GM21390 (cell line): ENCODE data around the gene HELZ2.

ENCODE experiments used
- ATAC-seq: cut with Tn5 transposase; IDR thresholded peaks from one replicate; pipeline ENCODE4 v1.9.1; 2021; ENCODE audit not compliant: unreplicated experiment

Gene HELZ2

GRCh38 chr20:63553251-63553932 lies 20.6 kb downstream of the HELZ2 start:
- ATAC-seq, result no peak

- no peak for ATAC-seq
These were observed 21.4 kb downstream of the HELZ2 start for GRCh38 chr20:63552481-63553249.

GRCh38 chr20:63551068-63551467 lies 23.0 kb downstream of the HELZ2 start:
- ATAC-seq, result no peak

GRCh38 chr20:63549679-63550282 lies 24.3 kb downstream of the HELZ2 start:
- ATAC-seq, result no peak

- ATAC-seq, result no peak
These were observed 25.0 kb downstream of the HELZ2 start for GRCh38 chr20:63549019-63549418.

GRCh38 chr20:63548542-63548941 lies 25.5 kb downstream of the HELZ2 start:
- ATAC-seq, result no peak

GRCh38 chr20:63547725-63548480 lies 26.1 kb downstream of the HELZ2 start, which contains the start of gene SRMS:
TSS of gene SRMS (minus strand) at chr20:63547749. CDS start at chr20:63547463, 286 bp downstream.
- ATAC-seq, result no peak

- no peak for ATAC-seq
These were observed 26.9 kb downstream of the HELZ2 start for GRCh38 chr20:63546956-63547724.

GRCh38 chr20:63546256-63546955 lies 27.6 kb downstream of the HELZ2 start:
- ATAC-seq, result no peak

- ATAC-seq, result no peak
These were observed 28.2 kb downstream of the HELZ2 start for GRCh38 chr20:63545814-63546213.

- no peak for ATAC-seq
These were observed 29.0 kb downstream of the HELZ2 start for GRCh38 chr20:63544958-63545516.

- no peak for ATAC-seq
These were observed 29.6 kb downstream of the HELZ2 start for GRCh38 chr20:63544241-63544957.

GRCh38 chr20:63543733-63544132 lies 30.3 kb downstream of the HELZ2 start:
- ATAC-seq, result no peak

GRCh38 chr20:63543131-63543530 lies 30.9 kb downstream of the HELZ2 start:
- no peak for ATAC-seq

GRCh38 chr20:63542696-63543095 lies 31.3 kb downstream of the HELZ2 start:
- ATAC-seq, result no peak

- ATAC-seq, result no peak
These were observed 31.9 kb downstream of the HELZ2 start for GRCh38 chr20:63542031-63542559.

GRCh38 chr20:63541371-63541770 lies 32.7 kb downstream of the HELZ2 start:
- no peak for ATAC-seq

- no peak for ATAC-seq
These were observed 33.4 kb downstream of the HELZ2 start for GRCh38 chr20:63540417-63541186.
